ENCODE results near the gene HS3ST4.

DNA sequence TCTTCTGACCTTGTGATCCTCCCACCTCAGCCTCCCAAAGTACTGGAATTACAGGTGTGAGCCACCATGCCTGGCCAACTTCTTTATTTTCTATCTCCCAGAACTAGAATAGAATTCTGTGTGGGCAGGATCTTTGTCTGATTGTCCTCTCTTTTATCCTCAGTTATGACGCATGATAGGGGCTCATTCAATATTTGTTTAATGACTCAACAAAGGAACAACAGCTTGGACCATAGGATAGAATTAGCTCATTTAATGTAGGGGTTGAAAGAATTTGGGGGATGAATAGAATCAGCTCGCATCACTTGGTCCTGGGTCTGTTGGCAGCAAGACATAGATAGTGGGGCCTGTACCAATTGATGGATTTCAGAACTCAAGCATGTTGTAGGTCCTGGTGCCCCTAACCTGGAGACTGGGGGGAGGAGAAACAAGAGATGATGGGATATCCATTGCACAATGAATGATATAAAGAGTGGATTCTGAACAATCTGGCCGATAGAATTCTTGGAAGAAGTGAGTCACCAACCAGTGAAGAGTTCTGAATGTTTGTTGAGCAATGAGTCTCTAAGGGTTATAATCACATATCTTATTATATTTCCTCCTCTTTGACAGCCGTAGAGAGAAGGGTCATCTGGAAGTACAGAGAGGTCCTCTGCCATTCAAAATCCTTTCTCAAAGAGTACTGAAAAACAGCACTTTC is 250.2 kb downstream of the HS3ST4 start:
- TF ChIP-seq POLR2A (IDR thresholded peaks at IDR 0.05), result no peak
- TF ChIP-seq, protein P1, sequence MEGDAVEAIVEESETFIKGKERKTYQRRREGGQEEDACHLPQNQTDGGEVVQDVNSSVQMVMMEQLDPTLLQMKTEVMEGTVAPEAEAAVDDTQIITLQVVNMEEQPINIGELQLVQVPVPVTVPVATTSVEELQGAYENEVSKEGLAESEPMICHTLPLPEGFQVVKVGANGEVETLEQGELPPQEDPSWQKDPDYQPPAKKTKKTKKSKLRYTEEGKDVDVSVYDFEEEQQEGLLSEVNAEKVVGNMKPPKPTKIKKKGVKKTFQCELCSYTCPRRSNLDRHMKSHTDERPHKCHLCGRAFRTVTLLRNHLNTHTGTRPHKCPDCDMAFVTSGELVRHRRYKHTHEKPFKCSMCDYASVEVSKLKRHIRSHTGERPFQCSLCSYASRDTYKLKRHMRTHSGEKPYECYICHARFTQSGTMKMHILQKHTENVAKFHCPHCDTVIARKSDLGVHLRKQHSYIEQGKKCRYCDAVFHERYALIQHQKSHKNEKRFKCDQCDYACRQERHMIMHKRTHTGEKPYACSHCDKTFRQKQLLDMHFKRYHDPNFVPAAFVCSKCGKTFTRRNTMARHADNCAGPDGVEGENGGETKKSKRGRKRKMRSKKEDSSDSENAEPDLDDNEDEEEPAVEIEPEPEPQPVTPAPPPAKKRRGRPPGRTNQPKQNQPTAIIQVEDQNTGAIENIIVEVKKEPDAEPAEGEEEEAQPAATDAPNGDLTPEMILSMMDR (IDR thresholded peaks at IDR 0.05), result no peak
